OCI-LY7 (cell line): ENCODE results near the gene CDCA5.

ENCODE experiments used
- CTCF ChIP-seq: fragments of 200-600 bp; sonication (generic); conservative IDR thresholded peaks from 2 replicates; pipeline ENCODE4 v1.5.1; 2014; ENCODE audit warnings: mild to moderate bottlenecking, antibody characterized with exemption, low read length, moderate library complexity, mixed read lengths
- EZH2phosphoT487 ChIP-seq: fragments of 200-600 bp; sonication (generic); IDR thresholded peaks from 2 replicates; pipeline ENCODE4 v1.6.1; 2018; ENCODE audit warnings: low read depth, borderline replicate concordance, mild to moderate bottlenecking, mixed run types, antibody characterized with exemption, low read length, moderate library complexity, mixed read lengths

GRCh38 chr11:65102142-65103095, 18.6 kb upstream of the CDCA5 start:
- TF ChIP-seq CTCF: no peak
- no peak for TF ChIP-seq EZH2phosphoT487
